Type B pancreatic cell (in vitro differentiated cells): ENCODE measurements around the gene AKAP3. TPM values are rescaled to one million over a fixed set of nuclear protein-coding genes. Genes with fewer than 3 reads are reported as not detected.

Experiments used
- DNase-seq: peaks from one replicate; pipeline ENCODE4 v3.0.0; 2021; ENCODE audit warnings: mixed read lengths; ENCODE audit not compliant: unreplicated experiment; ENCODE audit errors: extremely low spot score
- H3K27ac Mint-ChIP-seq: 2 replicates; pipeline ENCODE4 v1.8.0; 2021; ENCODE audit warnings: mild to moderate bottlenecking, mixed read lengths
- H3K27me3 Mint-ChIP-seq: 2 replicates; pipeline ENCODE4 v1.8.0; 2021; ENCODE audit warnings: mixed read lengths
- H3K36me3 Mint-ChIP-seq: 2 replicates; pipeline ENCODE4 v1.8.0; 2021; ENCODE audit warnings: mixed read lengths
- H3K4me1 Mint-ChIP-seq: one replicate; pipeline ENCODE4 v1.8.0; 2021; ENCODE audit warnings: mixed read lengths; ENCODE audit not compliant: unreplicated experiment
- H3K4me3 Mint-ChIP-seq: 2 replicates; pipeline ENCODE4 v1.8.0; 2021; ENCODE audit warnings: mild to moderate bottlenecking, mixed read lengths
- H3K9me3 Mint-ChIP-seq: 2 replicates; pipeline ENCODE4 v1.8.0; 2021; ENCODE audit warnings: mixed read lengths
- CTCF ChIP-seq: fragments of 200-600 bp; sonication (generic); conservative IDR thresholded peaks from 2 replicates; pipeline ENCODE4 v1.5.0; 2021; ENCODE audit warnings: antibody characterized with exemption, mild to moderate bottlenecking
- total RNA-seq: library from RNA; stranded (reverse); gene quantifications from 2 replicates; pipeline ENCODE4 v1.2.1, GENCODE V29; 2021; ENCODE audit warnings: low replicate concordance

AKAP3 gene
- total RNA-seq, 1 donor from 2014 or later: 3.8 TPM

DNA sequence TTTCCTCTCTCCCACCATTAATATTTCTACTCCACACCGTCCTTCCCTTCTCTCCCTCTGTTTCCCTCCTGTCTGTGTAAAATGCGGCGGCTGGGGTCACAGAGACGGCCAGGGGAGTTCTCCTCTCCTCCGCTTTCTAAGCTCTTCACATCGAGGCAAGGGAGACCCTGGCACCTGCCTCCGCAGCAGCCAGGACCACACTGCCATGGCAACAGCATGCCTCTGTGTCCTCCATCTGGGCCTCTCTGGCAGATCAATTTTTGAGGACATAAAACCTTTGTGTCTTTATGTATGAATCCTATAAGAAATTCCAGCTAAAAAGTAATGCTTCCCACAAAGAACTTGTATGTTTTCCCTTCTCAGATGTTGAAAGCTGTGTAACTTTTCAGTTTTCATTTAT lies 45.4 kb downstream of the AKAP3 start:
- no peaks in the 10 kb centered on the region for H3K9me3 Mint-ChIP-seq
- no peak for DNase-seq
- H3K4me1 Mint-ChIP-seq: peaks cover 5% of the 10 kb centered on the region
- H3K4me3 Mint-ChIP-seq: no peak overlapping the region
- TF ChIP-seq CTCF: no peak
- peaks cover 48% of the 10 kb centered on the region for H3K27me3 Mint-ChIP-seq
- peaks cover 8% of the 10 kb centered on the region for H3K36me3 Mint-ChIP-seq
- no peak overlapping the region for H3K27ac Mint-ChIP-seq

DNA sequence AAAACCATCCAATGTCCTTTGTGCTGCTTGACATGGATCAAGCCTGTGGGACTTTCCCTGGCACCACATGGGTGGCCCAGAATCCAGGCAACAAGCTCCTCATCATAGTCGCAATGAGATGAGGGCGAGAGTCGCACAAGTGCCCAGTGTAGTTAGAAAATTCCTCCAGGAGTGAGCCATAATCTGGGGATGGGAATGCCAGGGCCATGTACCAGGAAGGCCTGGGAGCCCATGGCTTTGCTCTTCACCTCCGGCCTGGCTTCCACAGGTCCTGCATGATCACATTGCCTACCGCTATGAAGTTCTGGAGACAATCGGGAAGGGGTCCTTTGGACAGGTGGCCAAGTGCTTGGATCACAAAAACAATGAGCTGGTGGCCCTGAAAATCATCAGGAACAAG lies 53.0 kb downstream of the AKAP3 start:
- Mint-ChIP-seq H3K9me3 (no peaks in the 10 kb centered on the region), H3K36me3 (no peaks in the 10 kb centered on the region), H3K4me3 (no peak overlapping the region), H3K4me1 (no peaks in the 10 kb centered on the region), H3K27ac (no peak overlapping the region), H3K27me3 (peaks cover 62% of the 10 kb centered on the region)
- TF ChIP-seq CTCF: no peak
- no peak for DNase-seq

DNA sequence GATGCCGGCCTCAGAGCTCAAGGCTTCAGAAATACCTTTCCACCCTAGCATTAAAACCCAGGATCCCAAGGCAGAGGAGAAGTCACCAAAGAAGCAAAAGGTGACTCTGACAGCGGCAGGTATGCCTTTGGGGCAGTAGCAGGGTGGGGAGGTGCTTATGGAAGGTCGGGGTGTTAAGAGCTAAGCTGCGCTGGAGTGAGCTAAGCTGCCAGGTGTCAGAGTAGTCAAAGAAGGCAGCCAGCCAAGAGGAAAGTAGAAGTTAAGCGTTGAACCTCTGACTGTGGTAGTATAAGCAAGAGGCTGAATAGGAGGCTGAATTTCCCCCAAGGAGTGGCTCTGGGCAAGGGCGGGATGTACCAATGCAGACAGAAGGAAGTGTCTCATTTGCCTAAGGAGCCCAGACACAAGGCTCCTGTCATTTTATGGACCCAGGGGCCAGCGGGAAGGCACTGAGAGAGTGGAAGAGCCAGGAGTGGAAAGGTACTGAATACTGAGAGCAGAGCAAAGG lies 57.6 kb downstream of the AKAP3 start:
- no peak for TF ChIP-seq CTCF
- Mint-ChIP-seq H3K27ac (no peak overlapping the region), H3K9me3 (no peaks in the 10 kb centered on the region), H3K27me3 (peaks cover 68% of the 10 kb centered on the region), H3K4me3 (no peak overlapping the region), H3K4me1 (no peaks in the 10 kb centered on the region), H3K36me3 (no peaks in the 10 kb centered on the region)
- no peak for DNase-seq

GRCh38 chr12:4589941-4590340 lies 58.9 kb downstream of the AKAP3 start:
- Mint-ChIP-seq H3K27me3 (peaks cover 71% of the 10 kb centered on the region), H3K9me3 (no peaks in the 10 kb centered on the region), H3K4me3 (no peak overlapping the region), H3K27ac (no peak overlapping the region), H3K4me1 (no peaks in the 10 kb centered on the region), H3K36me3 (no peaks in the 10 kb centered on the region)
- DNase-seq: no peak
- no peak for TF ChIP-seq CTCF

- no peak for TF ChIP-seq CTCF
- H3K4me1 Mint-ChIP-seq: no peaks in the 10 kb centered on the region
- H3K9me3 Mint-ChIP-seq: no peaks in the 10 kb centered on the region
- H3K27ac Mint-ChIP-seq: no peak overlapping the region
- H3K27me3 Mint-ChIP-seq: peaks cover 70% of the 10 kb centered on the region
- H3K4me3 Mint-ChIP-seq: no peak overlapping the region
- no peak for DNase-seq
- no peaks in the 10 kb centered on the region for H3K36me3 Mint-ChIP-seq
Observed at GRCh38 chr12:4588916-4589315, 59.9 kb downstream of the AKAP3 start.

GRCh38 chr12:4587108-4587507 lies 61.7 kb downstream of the AKAP3 start:
- H3K27ac Mint-ChIP-seq: no peak overlapping the region

More at GRCh38 chr12:4587108-4587507, 61.7 kb downstream of the AKAP3 start:
- TF ChIP-seq CTCF: no peak
- no peak for DNase-seq
- H3K4me3 Mint-ChIP-seq: no peak overlapping the region
- H3K36me3 Mint-ChIP-seq: no peaks in the 10 kb centered on the region
- peaks cover 65% of the 10 kb centered on the region for H3K27me3 Mint-ChIP-seq
- no peaks in the 10 kb centered on the region for H3K9me3 Mint-ChIP-seq
- no peaks in the 10 kb centered on the region for H3K4me1 Mint-ChIP-seq
